HEK293 (cell line): ENCODE data around the gene PHETA2.

Experiments used
- CTCF ChIP-seq: fragments of 450-650 bp; formaldehyde crosslinking; IDR thresholded peaks from 2 replicates; pipeline ENCODE4 v1.5.1; 2016; ENCODE audit warnings: missing biosample characterization, missing genetic modification characterization
- KLF10 ChIP-seq: fragments of 450-650 bp; IDR thresholded peaks from 2 replicates; pipeline ENCODE4 v1.5.1; 2018; ENCODE audit warnings: missing biosample characterization, mild to moderate bottlenecking, missing genetic modification characterization
- YY1 ChIP-seq: fragments of 450-650 bp; formaldehyde crosslinking; IDR thresholded peaks from 2 replicates; pipeline ENCODE4 v1.5.1; 2018; ENCODE audit warnings: missing biosample characterization, missing genetic modification characterization
- ZBTB10 ChIP-seq: fragments of 450-650 bp; formaldehyde crosslinking; IDR thresholded peaks from 2 replicates; pipeline ENCODE4 v1.5.1; 2016; ENCODE audit warnings: missing biosample characterization, missing genetic modification characterization
- ZNF449 ChIP-seq: fragments of 450-650 bp; formaldehyde crosslinking; IDR thresholded peaks from 2 replicates; pipeline ENCODE4 v1.5.1; 2017; ENCODE audit warnings: missing biosample characterization, mild to moderate bottlenecking, missing genetic modification characterization, moderate library complexity

GRCh38 chr22:42074846-42075676 is 1.0 kb downstream of the PHETA2 start:
- TF ChIP-seq ZBTB10 (tag by site-specific recombination) (no peak), CTCF (tag by site-specific recombination) (no peak), ZNF449 (tag by site-specific recombination) (no peak), YY1 (no peak), KLF10 (tag by site-specific recombination) (no peak)
